ENCODE measurements around the gene SGO2.

SGO2 gene

GRCh38 chr2:200585730-200586643 is 60.0 kb downstream of the SGO2 start, which contains the start of gene AOX1:
Gene AOX1 (plus strand): TSS chr2:200586014. CDS start chr2:200586109, 95 bp downstream.
- no peak for FAIRE-seq
- DNase-seq (ENCODE audit: insufficient read length, low spot score), result no peak
- TF ChIP-seq CTCF (IDR thresholded peaks at IDR 0.05; ENCODE audit: insufficient read depth, missing control alignments), result no peak

DNA sequence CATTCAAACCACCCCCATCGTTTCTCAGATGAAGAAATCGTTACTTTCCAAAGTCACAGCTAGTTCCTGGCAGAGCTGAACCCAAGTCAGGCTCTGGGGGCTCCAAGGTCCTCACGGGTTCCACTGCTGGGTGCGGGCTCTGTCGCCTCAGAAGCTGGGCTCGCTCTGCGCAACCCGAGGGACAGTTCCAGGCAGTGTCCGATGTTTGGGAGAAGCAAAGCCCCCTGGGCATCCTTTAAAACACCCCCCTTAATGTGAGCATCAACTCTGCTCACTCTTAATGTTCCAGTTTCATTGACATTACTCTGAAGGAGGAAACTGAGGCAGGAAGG is 60.6 kb downstream of the SGO2 start:
- no peak for FAIRE-seq
- no peak for TF ChIP-seq CTCF (IDR thresholded peaks at IDR 0.05; ENCODE audit: insufficient read depth, missing control alignments)
- no peak for DNase-seq (ENCODE audit: insufficient read length, low spot score)

GRCh38 chr2:200587007-200587616 is 61.1 kb downstream of the SGO2 start:
- no peak for FAIRE-seq
- no peak for DNase-seq (ENCODE audit: insufficient read length, low spot score)
- no peak for TF ChIP-seq CTCF (IDR thresholded peaks at IDR 0.05; ENCODE audit: insufficient read depth, missing control alignments)

DNA sequence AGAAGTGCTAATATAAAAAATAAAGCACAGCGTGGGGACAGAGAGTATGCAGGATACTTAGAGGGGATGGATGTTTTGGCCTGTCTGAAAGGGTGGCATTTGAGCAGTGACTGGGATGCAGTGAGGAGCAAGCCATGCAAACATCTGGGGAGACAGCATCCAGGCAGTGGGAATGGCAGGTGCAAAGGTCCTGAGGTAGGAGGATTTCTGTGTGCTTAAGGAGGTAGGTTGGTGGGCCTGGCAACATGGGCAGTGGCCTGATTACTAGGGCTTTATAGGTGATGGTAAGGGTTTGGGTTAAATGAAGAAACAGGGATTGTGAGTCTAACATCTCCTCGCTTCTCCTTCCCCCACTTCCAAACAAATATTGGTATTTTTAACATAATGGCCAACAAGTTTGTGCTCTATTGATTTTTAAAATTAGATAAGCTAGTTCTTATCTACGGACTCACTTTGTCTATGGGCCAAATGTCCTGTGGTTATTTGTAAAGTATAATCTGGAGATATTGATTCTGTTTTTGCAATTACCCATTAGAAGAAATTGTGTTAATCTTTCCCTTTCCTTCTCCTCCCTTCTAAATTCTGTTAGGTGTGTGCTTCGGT is 62.2 kb downstream of the SGO2 start:
- TF ChIP-seq CTCF (IDR thresholded peaks at IDR 0.05; ENCODE audit: insufficient read depth, missing control alignments), result no peak
- no peak for DNase-seq (ENCODE audit: insufficient read length, low spot score)
- no peak for FAIRE-seq

- no peak for FAIRE-seq
- no peak for DNase-seq (ENCODE audit: insufficient read length, low spot score)
- no peak for TF ChIP-seq CTCF (IDR thresholded peaks at IDR 0.05; ENCODE audit: insufficient read depth, missing control alignments)
Measured at GRCh38 chr2:200590090-200590489, 64.1 kb downstream of the SGO2 start.

- FAIRE-seq (no peak), DNase-seq (ENCODE audit: insufficient read length, low spot score) (no peak)
- TF ChIP-seq CTCF (IDR thresholded peaks at IDR 0.05; ENCODE audit: insufficient read depth, missing control alignments), result no peak
Measured at GRCh38 chr2:200591308-200591707, 65.3 kb downstream of the SGO2 start.
